Endothelial cell of umbilical vein (primary cell): ENCODE results near the gene MAGI1. TPM values are rescaled to one million over a fixed set of nuclear protein-coding genes. Genes with fewer than 3 reads are reported as not detected.

Experiments used
- BruUV-seq: library from RNA; stranded (reverse); fragments of 400-500 nt; replicated peaks from 2 replicates; lab custom pipeline; 2021; lab: Mats Ljungman, UMichigan
- CTCF ChIA-PET: fragments of 300-600, 350-600 bp; sonication (Branson Sonifier 250); formaldehyde crosslinking; loops from one replicate; lab custom pipeline; 2021; ENCODE audit warnings: antibody characterized with exemption, inconsistent platforms; lab: Charles Lee
- POLR2A ChIA-PET: fragments of 300-600, 350-600 bp; sonication (Branson Sonifier 250); formaldehyde crosslinking; loops from one replicate; lab custom pipeline; 2021; ENCODE audit warnings: antibody characterized with exemption, inconsistent platforms; lab: Charles Lee
- DNase-seq: peaks from one replicate; pipeline ENCODE4 v3.0.0-alpha.2; 2011; ENCODE audit warnings: low read depth, low spot score
- FAIRE-seq: peaks from 2 replicates; lab custom pipeline; 2011; peaks lifted over from hg19 to GRCh38; lab: Jason Lieb, UNC
- H2AFZ ChIP-seq: 2 replicates; pipeline ENCODE4 v1.6.0; 2012; ENCODE audit warnings: low read depth, low read length, control low read depth, inconsistent platforms
- H3K27ac ChIP-seq: 2 replicates; pipeline ENCODE4 v1.5.1; 2011; ENCODE audit warnings: low read depth, mild to moderate bottlenecking, control low read depth, low read length, moderate library complexity; ENCODE audit not compliant: insufficient read depth
- H3K27me3 ChIP-seq, 2 experiments: 2 replicates each; pipeline versions ENCODE4 v1.6.0 to v1.6.1; 2011; ENCODE audit warnings: low read length in 2 of 2, mixed read lengths in 1 of 2; ENCODE audit not compliant: control insufficient read depth in 2 of 2, insufficient read depth in 2 of 2
- H3K36me3 ChIP-seq, 2 experiments: 2 replicates in 1 of 2; 3 replicates in 1 of 2; pipeline ENCODE4 v1.5.1; 2011; ENCODE audit warnings: low read length in 2 of 2, mild to moderate bottlenecking in 1 of 2, moderate library complexity in 1 of 2; ENCODE audit not compliant: control insufficient read depth in 2 of 2, insufficient read depth in 2 of 2; ENCODE audit errors: extremely low read depth in 1 of 2
- H3K4me1 ChIP-seq: 3 replicates; pipeline ENCODE4 v1.5.1; 2011; ENCODE audit warnings: mild to moderate bottlenecking, low read length; ENCODE audit not compliant: control insufficient read depth, insufficient read depth; ENCODE audit errors: extremely low read depth
- H3K4me2 ChIP-seq: 2 replicates; pipeline ENCODE4 v1.6.1; 2011; ENCODE audit warnings: low read length, control low read depth, mixed read lengths; ENCODE audit not compliant: insufficient read depth
- H3K4me3 ChIP-seq, 3 experiments: fragments of 200-600 bp in 1 of 3; sonication (generic), shearing (Covaris generic) in 1 of 3; replicated peaks in 1 of 3; 2 replicates each; pipeline ENCODE4 v1.5.1; 2011 to 2016; ENCODE audit warnings: control low read depth in 3 of 3, low read length in 3 of 3, mild to moderate bottlenecking in 2 of 3, inconsistent platforms in 1 of 3, low read depth in 1 of 3, moderate library complexity in 1 of 3; ENCODE audit not compliant: insufficient read depth in 1 of 3
- H3K79me2 ChIP-seq: 2 replicates; pipeline ENCODE4 v1.6.0; 2012; ENCODE audit warnings: low read length, inconsistent platforms; ENCODE audit not compliant: control insufficient read depth, insufficient read depth
- H3K9ac ChIP-seq: replicated peaks from 2 replicates; pipeline ENCODE3; 2011; ENCODE audit warnings: low read length, control low read depth; ENCODE audit not compliant: insufficient read depth; ENCODE audit errors: extremely low read depth
- H3K9me1 ChIP-seq: replicated peaks from 3 replicates; pipeline ENCODE4 v1.6.0; 2011; ENCODE audit warnings: mild to moderate bottlenecking, low read length; ENCODE audit not compliant: control insufficient read depth, insufficient read depth; ENCODE audit errors: extremely low read depth
- H3K9me3 ChIP-seq: replicated peaks from 2 replicates; pipeline ENCODE4 v1.5.1; 2012; ENCODE audit warnings: low read length, inconsistent platforms; ENCODE audit not compliant: control insufficient read depth, insufficient read depth
- H4K20me1 ChIP-seq: replicated peaks from 2 replicates; pipeline ENCODE3; 2011; ENCODE audit warnings: mild to moderate bottlenecking, low read length; ENCODE audit not compliant: control insufficient read depth, insufficient read depth; ENCODE audit errors: extremely low read depth
- EZH2 ChIP-seq: IDR thresholded peaks from 2 replicates; pipeline ENCODE4 v1.6.1; 2012; ENCODE audit warnings: borderline replicate concordance, low read depth, mild to moderate bottlenecking, moderate library complexity, low read length, inconsistent platforms; ENCODE audit not compliant: severe bottlenecking
- FOS ChIP-seq: IDR thresholded peaks from 2 replicates; pipeline ENCODE4 v1.6.1; 2011; ENCODE audit warnings: mild to moderate bottlenecking, low read length, moderate library complexity, borderline replicate concordance; ENCODE audit not compliant: insufficient read depth
- GATA2 ChIP-seq: IDR thresholded peaks from 2 replicates; pipeline ENCODE4 v1.7.0; 2011; ENCODE audit warnings: low read depth, mild to moderate bottlenecking, moderate library complexity, mixed read lengths, low read length; ENCODE audit not compliant: insufficient read length, insufficient read depth
- JUN ChIP-seq: IDR thresholded peaks from 2 replicates; pipeline ENCODE4 v1.6.1; 2011; ENCODE audit warnings: borderline replicate concordance, low read depth; ENCODE audit not compliant: insufficient read length, insufficient read depth
- MYC ChIP-seq: IDR thresholded peaks from one replicate; pipeline ENCODE4 v1.6.1; 2011; ENCODE audit warnings: mild to moderate bottlenecking, low read depth, low read length
- POLR2A ChIP-seq: IDR thresholded peaks from 2 replicates; pipeline ENCODE4 v1.6.1; 2012; ENCODE audit warnings: low read depth, mild to moderate bottlenecking, control low read depth, low read length
- POLR2AphosphoS5 ChIP-seq: IDR thresholded peaks from 2 replicates; pipeline ENCODE4 v1.6.1; 2012; ENCODE audit warnings: low read depth, mild to moderate bottlenecking, control low read depth, low read length, moderate library complexity; ENCODE audit not compliant: insufficient read depth
- dilution Hi-C: fragments of 300-500 bp; cut with MboI; formaldehyde crosslinking; loops from one replicate; pipeline ENCODE4 v1.15.0; 2019; ENCODE audit warnings: low sequenced_read_pairs; ENCODE audit not compliant: extremely low pct_ligation_motif_present
- intact Hi-C: fragments of 100-400 bp; cut with micrococcal nuclease; formaldehyde crosslinking; loops from one replicate; pipeline ENCODE4 v1.10.0; 2022
- polyA plus RNA-seq, 4 experiments: library from polyadenylated mRNA; depleted of rRNA in 3 of 4; stranded (reverse) in 3 of 4; unstranded in 1 of 4; fragments of >200 nt; gene quantifications; 2 replicates each; pipeline versions ENCODE4 v1.2.1 to v1.2.3, GENCODE V29; 2011 to 2012; ENCODE audit warnings: missing spikeins in 1 of 4
- total RNA-seq: library from RNA; stranded (reverse); gene quantifications from 2 replicates; pipeline ENCODE4 v1.2.3, GENCODE V29; 2021
- TF ChIP-seq, protein P1 (sequence below), 2 donors: IDR thresholded peaks; 1 replicate in 1 of 2; 2 replicates in 1 of 2; pipeline ENCODE4 v1.5.1; 2011; ENCODE audit warnings: low read length in 2 of 2, mild to moderate bottlenecking in 2 of 2, moderate library complexity in 2 of 2, control low read depth in 1 of 2, inconsistent platforms in 1 of 2, low read depth in 1 of 2; ENCODE audit not compliant: insufficient read depth in 1 of 2; ENCODE audit errors: extremely low read depth in 1 of 2
- TF ChIP-seq, protein P2 (sequence below): IDR thresholded peaks from 2 replicates; pipeline ENCODE4 v1.6.1; 2011; ENCODE audit not compliant: insufficient read depth, insufficient read length

Gene MAGI1
- total and polyA plus RNA-seq, 2 donors (not counting 3 experiments of a cell fraction or from before 2014, with no cell fraction given), result 10.1 to 47.9 TPM

DNA sequence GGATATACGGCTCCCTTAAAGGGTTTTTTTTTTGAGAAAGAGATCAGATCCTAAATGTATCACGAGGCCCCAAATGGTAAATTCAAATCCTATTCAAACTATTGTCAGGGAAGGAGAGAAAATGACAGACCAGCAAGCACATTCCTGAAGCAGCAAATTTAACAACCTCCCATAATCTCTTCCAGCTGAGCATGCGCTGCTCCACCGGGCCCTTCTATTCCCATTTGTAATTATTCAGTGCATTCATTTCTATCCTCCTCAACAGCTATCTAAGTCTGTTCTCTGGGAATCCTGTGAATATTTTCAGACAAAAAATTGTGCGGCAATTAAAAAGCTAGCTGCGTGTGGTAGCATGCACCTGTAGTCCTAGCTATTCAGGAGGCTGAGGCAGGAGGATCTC is 43.2 kb downstream of the MAGI1 start:
- H3K9me1 ChIP-seq, result no peaks in the 10 kb centered on the region
- CTCF ChIA-PET, result interaction anchor here (1.0 to 1.5 kb wide), 3 partner anchors 10 to 212 kb away, joined by 3 read pairs; no protein-coding TSS in a partner anchor
- no peaks in the 10 kb centered on the region for H3K9me3 ChIP-seq
- FAIRE-seq (no peak), DNase-seq (no peak)
- peaks cover 3% of the 10 kb centered on the region for H3K79me2 ChIP-seq
- TF ChIP-seq POLR2A, result no peak
- no peak for TF ChIP-seq EZH2
- TF ChIP-seq GATA2, result no peak
- TF ChIP-seq JUN, result no peak
- no peak for TF ChIP-seq MYC
- TF ChIP-seq, protein P1, sequence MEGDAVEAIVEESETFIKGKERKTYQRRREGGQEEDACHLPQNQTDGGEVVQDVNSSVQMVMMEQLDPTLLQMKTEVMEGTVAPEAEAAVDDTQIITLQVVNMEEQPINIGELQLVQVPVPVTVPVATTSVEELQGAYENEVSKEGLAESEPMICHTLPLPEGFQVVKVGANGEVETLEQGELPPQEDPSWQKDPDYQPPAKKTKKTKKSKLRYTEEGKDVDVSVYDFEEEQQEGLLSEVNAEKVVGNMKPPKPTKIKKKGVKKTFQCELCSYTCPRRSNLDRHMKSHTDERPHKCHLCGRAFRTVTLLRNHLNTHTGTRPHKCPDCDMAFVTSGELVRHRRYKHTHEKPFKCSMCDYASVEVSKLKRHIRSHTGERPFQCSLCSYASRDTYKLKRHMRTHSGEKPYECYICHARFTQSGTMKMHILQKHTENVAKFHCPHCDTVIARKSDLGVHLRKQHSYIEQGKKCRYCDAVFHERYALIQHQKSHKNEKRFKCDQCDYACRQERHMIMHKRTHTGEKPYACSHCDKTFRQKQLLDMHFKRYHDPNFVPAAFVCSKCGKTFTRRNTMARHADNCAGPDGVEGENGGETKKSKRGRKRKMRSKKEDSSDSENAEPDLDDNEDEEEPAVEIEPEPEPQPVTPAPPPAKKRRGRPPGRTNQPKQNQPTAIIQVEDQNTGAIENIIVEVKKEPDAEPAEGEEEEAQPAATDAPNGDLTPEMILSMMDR (IDR thresholded peaks at IDR 0.05; ENCODE audit: extremely low read depth in 1 of 2, insufficient read depth in 1 of 2, low read depth in 1 of 2, low read length in 2 of 2), result no peak
- TF ChIP-seq, protein P2, sequence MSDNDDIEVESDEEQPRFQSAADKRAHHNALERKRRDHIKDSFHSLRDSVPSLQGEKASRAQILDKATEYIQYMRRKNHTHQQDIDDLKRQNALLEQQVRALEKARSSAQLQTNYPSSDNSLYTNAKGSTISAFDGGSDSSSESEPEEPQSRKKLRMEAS, result no peak
- no peak for TF ChIP-seq POLR2AphosphoS5
- no peak for TF ChIP-seq FOS
- no peak overlapping the region for H2AFZ ChIP-seq
- POLR2A ChIA-PET, result no interaction called here
- no peak overlapping the region for H3K4me2 ChIP-seq
- dilution Hi-C loops, result no loop called here
- intact Hi-C loops, result no loop called here
- H3K4me1 ChIP-seq, result peaks cover 35% of the 10 kb centered on the region
- no TSS peak for BruUV-seq
- no peaks in the 10 kb centered on the region for H3K36me3 ChIP-seq
- H3K9ac ChIP-seq, result no peak overlapping the region
- H4K20me1 ChIP-seq, result peaks cover 5% of the 10 kb centered on the region
- no peaks in the 10 kb centered on the region for H3K27me3 ChIP-seq
- H3K27ac ChIP-seq, result no peak overlapping the region
- no peak overlapping the region for H3K4me3 ChIP-seq
